GM12878 (cell line): ENCODE data around the gene ADGRB2. TPM values are rescaled to one million over a fixed set of nuclear protein-coding genes. Genes with fewer than 3 reads are reported as not detected.

Source experiments
- CEBPZ ChIP-seq: fragments of 150-350 bp; IDR thresholded peaks from 2 replicates; pipeline ENCODE4 v1.6.1; 2016; ENCODE audit warnings: low read depth, low read length
- MEF2B ChIP-seq: fragments of 450-650 bp; IDR thresholded peaks from 2 replicates; pipeline ENCODE4 v1.6.1; 2018; ENCODE audit warnings: mild to moderate bottlenecking, moderate library complexity; ENCODE audit not compliant: partially characterized antibody, poor library complexity, severe bottlenecking
- PRDM15 ChIP-seq: fragments of 450-650 bp; formaldehyde crosslinking; IDR thresholded peaks from 2 replicates; pipeline ENCODE4 v1.4.0; 2020; ENCODE audit warnings: mild to moderate bottlenecking, moderate library complexity
- SRF ChIP-seq, 2 experiments: IDR thresholded peaks; 2 replicates each; pipeline ENCODE4 v1.6.1; 2011; ENCODE audit warnings: low read depth in 2 of 2, low read length in 2 of 2, mild to moderate bottlenecking in 1 of 2, moderate library complexity in 1 of 2
- TCF3 ChIP-seq: IDR thresholded peaks from 2 replicates; pipeline ENCODE4 v1.6.1; 2012; ENCODE audit warnings: low read depth, mild to moderate bottlenecking, low read length, borderline replicate concordance; ENCODE audit not compliant: insufficient read depth
- polyA plus RNA-seq, 11 experiments: library from polyadenylated mRNA; depleted of rRNA in 4 of 11; unstranded in 6 of 11; stranded (reverse) in 5 of 11; fragments of >200 nt; fragmentation: Nextera tagmentation in 4 of 11; fragmentation: Illumina TruSeq in 1 of 11; extraction: Ambion mirVana in 4 of 11; extraction: Trizol in 1 of 11; gene quantifications; 1 replicate in 1 of 11; 2 replicates in 10 of 11; pipeline versions ENCODE4 v1.2.1 to v1.2.3, GENCODE V29; 2011 to 2016; ENCODE audit warnings: inconsistent platforms in 2 of 11, missing spikeins in 2 of 11, low read depth in 1 of 11
- total RNA-seq, 4 experiments: library from RNA; depleted of rRNA in 3 of 4; stranded (reverse); fragments of >200 nt in 3 of 4; fragmentation: Illumina TruSeq in 1 of 4; extraction: Trizol in 1 of 4; gene quantifications; 2 replicates each; pipeline versions ENCODE4 v1.2.1 to v1.2.3, GENCODE V29; 2013 to 2021
- TF ChIP-seq, protein P1 (sequence below): fragments of 450-650 bp; IDR thresholded peaks from 2 replicates; pipeline ENCODE4 v1.6.1; 2017; ENCODE audit warnings: mild to moderate bottlenecking
- TF ChIP-seq, protein P2 (sequence below): fragments of 450-650 bp; formaldehyde crosslinking; IDR thresholded peaks from 2 replicates; pipeline ENCODE4 v1.5.0; 2022; ENCODE audit warnings: mild to moderate bottlenecking, missing genetic modification characterization

The ADGRB2 gene
- total and polyA plus RNA-seq, 10 of the 15 experiments (the other 5 are each of a cell fraction or from before 2014, with no cell fraction given) = 0.11 to 0.33 (median 0.18) TPM; not detected in 4

DNA sequence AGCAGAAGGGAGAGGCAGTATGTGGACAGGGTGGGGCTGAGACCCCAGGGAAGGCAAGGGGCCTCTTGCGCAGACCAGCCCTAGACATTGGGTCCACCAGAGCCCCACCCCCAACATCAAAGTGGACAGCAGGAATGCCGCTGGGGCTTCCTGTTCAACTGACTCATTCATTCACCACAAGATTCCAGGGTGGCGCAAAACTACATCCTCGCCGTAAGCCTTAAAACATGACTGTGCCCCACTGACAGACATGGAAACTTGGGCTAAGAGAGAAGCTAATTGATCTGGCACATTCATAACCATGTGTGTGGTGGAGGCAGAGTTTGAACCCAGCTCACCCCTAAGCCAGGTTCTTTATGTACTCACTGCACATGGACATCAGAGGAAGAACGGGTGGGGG lies 74.3 kb downstream of the ADGRB2 start (continued):
- no peak for TF ChIP-seq CEBPZ
- TF ChIP-seq, protein P1, sequence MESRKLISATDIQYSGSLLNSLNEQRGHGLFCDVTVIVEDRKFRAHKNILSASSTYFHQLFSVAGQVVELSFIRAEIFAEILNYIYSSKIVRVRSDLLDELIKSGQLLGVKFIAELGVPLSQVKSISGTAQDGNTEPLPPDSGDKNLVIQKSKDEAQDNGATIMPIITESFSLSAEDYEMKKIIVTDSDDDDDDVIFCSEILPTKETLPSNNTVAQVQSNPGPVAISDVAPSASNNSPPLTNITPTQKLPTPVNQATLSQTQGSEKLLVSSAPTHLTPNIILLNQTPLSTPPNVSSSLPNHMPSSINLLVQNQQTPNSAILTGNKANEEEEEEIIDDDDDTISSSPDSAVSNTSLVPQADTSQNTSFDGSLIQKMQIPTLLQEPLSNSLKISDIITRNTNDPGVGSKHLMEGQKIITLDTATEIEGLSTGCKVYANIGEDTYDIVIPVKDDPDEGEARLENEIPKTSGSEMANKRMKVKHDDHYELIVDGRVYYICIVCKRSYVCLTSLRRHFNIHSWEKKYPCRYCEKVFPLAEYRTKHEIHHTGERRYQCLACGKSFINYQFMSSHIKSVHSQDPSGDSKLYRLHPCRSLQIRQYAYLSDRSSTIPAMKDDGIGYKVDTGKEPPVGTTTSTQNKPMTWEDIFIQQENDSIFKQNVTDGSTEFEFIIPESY = no peak
- TF ChIP-seq, protein P2, sequence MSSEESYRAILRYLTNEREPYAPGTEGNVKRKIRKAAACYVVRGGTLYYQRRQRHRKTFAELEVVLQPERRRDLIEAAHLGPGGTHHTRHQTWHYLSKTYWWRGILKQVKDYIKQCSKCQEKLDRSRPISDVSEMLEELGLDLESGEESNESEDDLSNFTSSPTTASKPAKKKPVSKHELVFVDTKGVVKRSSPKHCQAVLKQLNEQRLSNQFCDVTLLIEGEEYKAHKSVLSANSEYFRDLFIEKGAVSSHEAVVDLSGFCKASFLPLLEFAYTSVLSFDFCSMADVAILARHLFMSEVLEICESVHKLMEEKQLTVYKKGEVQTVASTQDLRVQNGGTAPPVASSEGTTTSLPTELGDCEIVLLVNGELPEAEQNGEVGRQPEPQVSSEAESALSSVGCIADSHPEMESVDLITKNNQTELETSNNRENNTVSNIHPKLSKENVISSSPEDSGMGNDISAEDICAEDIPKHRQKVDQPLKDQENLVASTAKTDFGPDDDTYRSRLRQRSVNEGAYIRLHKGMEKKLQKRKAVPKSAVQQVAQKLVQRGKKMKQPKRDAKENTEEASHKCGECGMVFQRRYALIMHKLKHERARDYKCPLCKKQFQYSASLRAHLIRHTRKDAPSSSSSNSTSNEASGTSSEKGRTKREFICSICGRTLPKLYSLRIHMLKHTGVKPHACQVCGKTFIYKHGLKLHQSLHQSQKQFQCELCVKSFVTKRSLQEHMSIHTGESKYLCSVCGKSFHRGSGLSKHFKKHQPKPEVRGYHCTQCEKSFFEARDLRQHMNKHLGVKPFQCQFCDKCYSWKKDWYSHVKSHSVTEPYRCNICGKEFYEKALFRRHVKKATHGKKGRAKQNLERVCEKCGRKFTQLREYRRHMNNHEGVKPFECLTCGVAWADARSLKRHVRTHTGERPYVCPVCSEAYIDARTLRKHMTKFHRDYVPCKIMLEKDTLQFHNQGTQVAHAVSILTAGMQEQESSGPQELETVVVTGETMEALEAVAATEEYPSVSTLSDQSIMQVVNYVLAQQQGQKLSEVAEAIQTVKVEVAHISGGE (CRISPR knock-in tag) = no peak
- TF ChIP-seq PRDM15 (CRISPR knock-in tag) = no peak
- TF ChIP-seq SRF (IDR thresholded peaks at IDR 0.05; ENCODE audit: low read depth in 2 of 2, low read length in 2 of 2) = no peak
- no peak for TF ChIP-seq MEF2B
- no peak for TF ChIP-seq TCF3
